Measurements from ENCODE around the gene ZFAND3. TPM values are rescaled to one million over a fixed set of nuclear protein-coding genes. Genes with fewer than 3 reads are reported as not detected.

Gene ZFAND3
- total and polyA plus RNA-seq, 2 experiments from 2014 or later = 36.5 to 50.0 TPM

- H3K4me3 ChIP-seq = no peak overlapping the region
Observed at GRCh38 chr6:38193481-38194281, 374.2 kb downstream of the ZFAND3 start.

DNA sequence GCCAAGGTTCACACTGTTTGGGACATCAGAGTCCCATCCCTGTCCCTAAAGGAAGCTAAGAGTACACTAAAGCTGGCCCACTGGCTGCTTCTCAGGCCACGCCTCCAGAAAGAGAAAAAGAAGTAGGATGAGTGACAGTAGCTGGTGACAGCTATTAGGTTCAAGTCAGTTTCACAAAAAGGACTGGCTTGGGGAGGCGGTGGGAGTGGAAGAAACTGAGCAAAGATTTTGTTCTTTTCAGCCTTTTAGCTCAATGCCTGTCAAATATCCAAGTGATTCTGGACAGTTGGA lies 374.7 kb downstream of the ZFAND3 start:
- no peak overlapping the region for H3K4me2 ChIP-seq
- TF ChIP-seq, protein P1, sequence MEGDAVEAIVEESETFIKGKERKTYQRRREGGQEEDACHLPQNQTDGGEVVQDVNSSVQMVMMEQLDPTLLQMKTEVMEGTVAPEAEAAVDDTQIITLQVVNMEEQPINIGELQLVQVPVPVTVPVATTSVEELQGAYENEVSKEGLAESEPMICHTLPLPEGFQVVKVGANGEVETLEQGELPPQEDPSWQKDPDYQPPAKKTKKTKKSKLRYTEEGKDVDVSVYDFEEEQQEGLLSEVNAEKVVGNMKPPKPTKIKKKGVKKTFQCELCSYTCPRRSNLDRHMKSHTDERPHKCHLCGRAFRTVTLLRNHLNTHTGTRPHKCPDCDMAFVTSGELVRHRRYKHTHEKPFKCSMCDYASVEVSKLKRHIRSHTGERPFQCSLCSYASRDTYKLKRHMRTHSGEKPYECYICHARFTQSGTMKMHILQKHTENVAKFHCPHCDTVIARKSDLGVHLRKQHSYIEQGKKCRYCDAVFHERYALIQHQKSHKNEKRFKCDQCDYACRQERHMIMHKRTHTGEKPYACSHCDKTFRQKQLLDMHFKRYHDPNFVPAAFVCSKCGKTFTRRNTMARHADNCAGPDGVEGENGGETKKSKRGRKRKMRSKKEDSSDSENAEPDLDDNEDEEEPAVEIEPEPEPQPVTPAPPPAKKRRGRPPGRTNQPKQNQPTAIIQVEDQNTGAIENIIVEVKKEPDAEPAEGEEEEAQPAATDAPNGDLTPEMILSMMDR (IDR thresholded peaks at IDR 0.05; ENCODE audit: poor library complexity) = no peak
- TF ChIP-seq EZH2phosphoT487 (IDR thresholded peaks at IDR 0.05; ENCODE audit: low read depth, severe bottlenecking, unreplicated experiment) (no peak), EZH2 (IDR thresholded peaks at IDR 0.05; ENCODE audit: borderline replicate concordance) (no peak)
- H3K4me3 ChIP-seq = no peak overlapping the region
- DNase-seq (ENCODE audit: low spot score) = no peak
- H3K79me2 ChIP-seq = no peaks in the 10 kb centered on the region
- WGBS (ENCODE audit: low lambda C conversion rate, missing lambda C conversion rate) = 97% methylated on average over 2 of the region's 2 CpGs
- H3K9me2 ChIP-seq (replicated peaks; ENCODE audit: insufficient read depth) = no peaks in the 10 kb centered on the region
- H3K4me1 ChIP-seq (ENCODE audit: insufficient read depth) = no peaks in the 10 kb centered on the region
- no peaks in the 10 kb centered on the region for H3K9me3 ChIP-seq (ENCODE audit: low read depth)
- no peaks in the 10 kb centered on the region for H4K20me1 ChIP-seq (ENCODE audit: insufficient read depth, poor library complexity, severe bottlenecking)
- H3K36me3 ChIP-seq (replicated peaks; ENCODE audit: insufficient read depth, low read depth) = no peaks in the 10 kb centered on the region
- no peak overlapping the region for H3K27ac ChIP-seq
- no peak overlapping the region for H2AFZ ChIP-seq
- no peaks in the 10 kb centered on the region for H3K27me3 ChIP-seq

More at GRCh38 chr6:38193481-38194281, 374.2 kb downstream of the ZFAND3 start:
- Histone ChIP-seq H3K9me3 (ENCODE audit: low read depth) (no peaks in the 10 kb centered on the region), H3K36me3 (replicated peaks; ENCODE audit: insufficient read depth, low read depth) (no peaks in the 10 kb centered on the region), H3K4me2 (no peak overlapping the region), H3K4me1 (ENCODE audit: insufficient read depth) (no peaks in the 10 kb centered on the region), H4K20me1 (ENCODE audit: insufficient read depth, poor library complexity, severe bottlenecking) (no peaks in the 10 kb centered on the region), H3K9me2 (replicated peaks; ENCODE audit: insufficient read depth) (no peaks in the 10 kb centered on the region), H2AFZ (no peak overlapping the region), H3K27ac (no peak overlapping the region), H3K79me2 (no peaks in the 10 kb centered on the region), H3K27me3 (no peaks in the 10 kb centered on the region)
- 93% methylated on average over 9 of the region's 9 CpGs for WGBS (ENCODE audit: low lambda C conversion rate, missing lambda C conversion rate)
- no peak for DNase-seq (ENCODE audit: low spot score)
- TF ChIP-seq, protein P1 (IDR thresholded peaks at IDR 0.05; ENCODE audit: poor library complexity) = no peak
- TF ChIP-seq EZH2 (IDR thresholded peaks at IDR 0.05; ENCODE audit: borderline replicate concordance) (no peak), EZH2phosphoT487 (IDR thresholded peaks at IDR 0.05; ENCODE audit: low read depth, severe bottlenecking, unreplicated experiment) (no peak)

DNA sequence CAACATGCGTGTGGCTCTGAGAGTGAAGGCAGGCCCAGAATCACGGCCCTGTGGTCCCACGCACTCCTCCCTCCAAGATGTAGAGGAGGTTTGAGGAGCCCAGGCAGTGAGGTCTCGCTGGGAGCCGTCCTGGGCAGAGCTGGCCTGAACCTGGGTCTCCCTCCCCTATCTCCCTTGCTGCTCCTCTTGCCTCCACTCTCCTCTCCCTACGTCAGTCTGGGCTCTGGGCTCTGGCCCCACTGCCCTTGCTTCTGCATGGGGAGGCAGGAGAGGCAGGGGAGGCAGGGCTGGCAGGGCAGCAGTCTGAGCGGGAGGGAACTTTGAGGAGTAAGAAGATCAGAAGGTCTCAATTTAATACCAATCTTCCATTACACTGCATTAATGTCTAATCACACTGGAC lies 375.1 kb downstream of the ZFAND3 start:
- TF ChIP-seq EZH2phosphoT487 (IDR thresholded peaks at IDR 0.05; ENCODE audit: low read depth, severe bottlenecking, unreplicated experiment) (no peak), EZH2 (IDR thresholded peaks at IDR 0.05; ENCODE audit: borderline replicate concordance) (no peak)
- TF ChIP-seq, protein P1 (IDR thresholded peaks at IDR 0.05; ENCODE audit: poor library complexity) = no peak
- Histone ChIP-seq H3K79me2 (no peaks in the 10 kb centered on the region), H3K4me2 (no peak overlapping the region), H3K36me3 (replicated peaks; ENCODE audit: insufficient read depth, low read depth) (no peaks in the 10 kb centered on the region), H2AFZ (no peak overlapping the region), H4K20me1 (ENCODE audit: insufficient read depth, poor library complexity, severe bottlenecking) (no peaks in the 10 kb centered on the region), H3K27me3 (no peaks in the 10 kb centered on the region), H3K9me2 (replicated peaks; ENCODE audit: insufficient read depth) (no peaks in the 10 kb centered on the region), H3K27ac (no peak overlapping the region), H3K4me3 (no peak overlapping the region), H3K9me3 (ENCODE audit: low read depth) (no peaks in the 10 kb centered on the region), H3K4me1 (ENCODE audit: insufficient read depth) (no peaks in the 10 kb centered on the region)
- WGBS (ENCODE audit: low lambda C conversion rate, missing lambda C conversion rate) = 92% methylated on average over 7 of the region's 7 CpGs
- DNase-seq (ENCODE audit: low spot score) = no peak

All from hepatocyte (in vitro differentiated cells).